ENCODE results near the gene GSDME.
"Not testable (repeated sequence)": the region's sequence is repeated elsewhere in the genome, so short reads cannot be mapped to it uniquely, and the experiment has no call there.

GSDME gene

DNA sequence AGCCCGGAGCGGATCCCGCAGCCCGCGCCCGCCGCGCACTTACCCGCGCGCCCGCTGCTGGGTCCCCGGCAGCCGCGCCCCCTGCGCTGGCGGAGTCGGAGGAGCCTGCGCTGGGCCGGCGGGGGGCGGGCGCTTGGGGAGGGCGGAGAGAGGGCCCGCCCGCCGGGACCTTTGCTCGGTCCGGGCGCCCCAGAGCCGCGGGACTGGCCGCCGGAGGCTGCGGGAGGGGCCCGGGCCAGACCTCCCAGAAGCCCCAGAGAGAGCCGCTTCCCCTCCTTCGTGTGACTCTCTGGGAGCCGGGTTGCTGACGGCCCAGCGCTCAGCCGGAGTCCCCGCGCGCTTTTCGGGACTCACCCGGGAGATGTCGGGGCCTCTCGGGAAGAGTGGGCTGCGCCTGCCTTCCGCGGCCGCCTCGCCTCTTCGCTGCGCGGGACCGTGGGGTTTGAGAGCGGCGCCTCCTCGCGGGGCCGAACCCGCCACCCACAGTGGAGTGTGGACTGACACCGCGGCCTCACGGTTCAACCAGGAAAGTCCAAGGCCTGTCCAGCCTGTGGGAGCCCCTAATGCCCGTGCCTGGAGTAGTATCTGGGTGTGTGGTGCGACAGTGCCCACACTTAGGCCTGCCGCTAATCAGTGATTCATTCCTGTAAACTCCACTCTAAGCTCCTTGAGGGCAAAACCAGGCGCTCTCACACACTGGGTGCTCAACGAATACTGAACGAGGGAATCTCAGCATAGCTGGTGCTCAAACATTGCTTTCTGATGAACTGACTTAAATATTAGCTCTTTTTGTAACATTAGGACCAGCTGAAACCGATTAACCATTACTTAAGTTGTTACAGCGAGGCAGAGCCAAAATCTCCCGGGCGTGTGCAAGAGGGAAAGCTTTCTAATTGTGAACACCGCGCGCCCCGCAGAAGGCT lies at the start of gene GSDME:
Gene GSDME, minus strand, starts transcription at position 112 of the 923 bp plus-strand sequence. CDS start 7,690 bp downstream, outside the sequence.
- Histone ChIP-seq H3K9me3 (ENCODE audit: low read depth, low read length) (no peaks in the 10 kb centered on the region), H3K36me3 (ENCODE audit: insufficient read depth, low read length) (no peaks in the 10 kb centered on the region), H3K27ac (no peak within 1 kb of the TSS), H3K4me3 (peak within 1 kb of the TSS; percentile 87), H3K9ac (ENCODE audit: insufficient read length) (peak within 1 kb of the TSS; percentile 53)
- no peak for DNase-seq (ENCODE audit: low read depth, low spot score)
- TF ChIP-seq EZH2 (IDR thresholded peaks at IDR 0.05) (no peak), FOXP2 (optimal IDR thresholded peaks at IDR 0.05; ENCODE audit: control extremely low read depth, extremely low read length, insufficient read depth) (no peak)

DNA sequence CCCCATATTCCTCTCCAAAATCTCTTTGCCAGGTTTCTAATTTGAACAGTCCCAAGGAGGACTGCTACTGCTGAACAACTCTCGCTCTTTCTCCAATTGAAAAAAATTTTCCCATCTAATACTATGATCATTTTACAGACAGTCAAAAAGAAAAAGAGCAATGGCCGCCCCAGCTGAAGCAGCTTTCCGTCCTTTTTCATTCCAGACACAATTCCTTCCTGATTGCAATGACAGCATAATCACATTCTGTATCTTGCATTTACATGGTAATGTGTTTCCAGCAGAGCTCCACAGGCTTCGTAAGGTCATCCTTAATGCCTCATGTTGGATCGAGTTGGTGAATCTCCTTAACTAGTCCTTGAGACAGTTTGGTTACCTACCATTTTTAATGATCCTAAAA lies 45.0 kb upstream of the GSDME start:
- no peak for TF ChIP-seq FOXP2 (optimal IDR thresholded peaks at IDR 0.05; ENCODE audit: control extremely low read depth, extremely low read length, insufficient read depth)
- no peak for DNase-seq (ENCODE audit: low read depth, low spot score)
- H3K9ac ChIP-seq (ENCODE audit: insufficient read length) = no peak overlapping the region
- H3K9me3 ChIP-seq (ENCODE audit: low read depth, low read length) = no peaks in the 10 kb centered on the region
- H3K4me3 ChIP-seq = no peak overlapping the region
- H3K27ac ChIP-seq = no peak overlapping the region
- peaks cover 25% of the 10 kb centered on the region for H3K36me3 ChIP-seq (ENCODE audit: insufficient read depth, low read length)

DNA sequence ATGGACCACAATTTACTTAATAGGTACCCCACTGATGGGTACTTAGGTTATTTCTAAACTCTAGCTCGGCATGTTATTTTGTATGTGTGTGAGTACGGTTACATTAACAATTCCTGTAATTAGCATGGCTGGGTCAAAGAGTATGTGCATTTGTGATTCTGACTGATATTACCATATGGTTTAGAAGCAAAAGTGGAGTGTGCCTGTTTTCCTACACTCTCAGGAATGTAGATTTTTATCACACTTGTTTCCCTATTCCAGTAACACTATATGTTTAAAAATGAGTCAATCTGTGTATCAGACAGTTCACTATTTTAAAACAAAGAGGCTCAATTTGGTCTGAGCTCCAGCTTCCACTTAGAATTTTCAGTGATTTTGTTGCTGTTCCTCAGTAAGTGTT lies 44.6 kb upstream of the GSDME start:
- H3K9ac ChIP-seq (ENCODE audit: insufficient read length) = no peak overlapping the region
- no peak for DNase-seq (ENCODE audit: low read depth, low spot score)
- H3K27ac ChIP-seq = no peak overlapping the region
- TF ChIP-seq EZH2 (IDR thresholded peaks at IDR 0.05) (no peak), POLR2AphosphoS5 (IDR thresholded peaks at IDR 0.05; ENCODE audit: borderline replicate concordance, low read depth, low read length) (no peak), FOXP2 (optimal IDR thresholded peaks at IDR 0.05; ENCODE audit: control extremely low read depth, extremely low read length, insufficient read depth) (no peak)
- H3K4me3 ChIP-seq = no peak overlapping the region
- H3K36me3 ChIP-seq (ENCODE audit: insufficient read depth, low read length) = peaks cover 25% of the 10 kb centered on the region
- H3K9me3 ChIP-seq (ENCODE audit: low read depth, low read length) = no peaks in the 10 kb centered on the region

DNA sequence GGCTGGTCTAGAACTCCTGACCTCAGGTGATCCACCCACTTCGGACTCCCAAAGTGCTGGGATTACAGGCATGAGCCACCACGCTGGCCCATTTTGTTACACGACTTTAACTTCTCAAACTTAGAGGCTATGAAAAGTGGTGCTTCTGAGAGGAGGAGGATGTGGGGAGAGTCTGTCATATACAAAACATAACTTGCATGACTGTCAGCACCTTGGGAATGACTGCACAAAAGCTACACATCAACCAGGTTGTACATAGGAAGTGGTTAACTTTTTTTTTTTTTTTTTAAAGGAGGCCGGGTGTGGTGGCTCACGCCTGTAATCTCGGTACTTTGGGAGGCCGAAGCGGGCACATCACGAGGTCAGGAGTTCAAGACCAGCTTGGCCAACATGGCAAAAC lies 43.4 kb upstream of the GSDME start:
- Histone ChIP-seq H3K9ac (ENCODE audit: insufficient read length) (no peak overlapping the region), H3K9me3 (ENCODE audit: low read depth, low read length) (no peaks in the 10 kb centered on the region), H3K4me3 (no peak overlapping the region), H3K36me3 (ENCODE audit: insufficient read depth, low read length) (peaks cover 25% of the 10 kb centered on the region), H3K27ac (no peak overlapping the region)
- DNase-seq (ENCODE audit: low read depth, low spot score) = no peak
- TF ChIP-seq EZH2 (IDR thresholded peaks at IDR 0.05) = no peak
- no peak for TF ChIP-seq POLR2AphosphoS5 (IDR thresholded peaks at IDR 0.05; ENCODE audit: borderline replicate concordance, low read depth, low read length)
- no peak for TF ChIP-seq FOXP2 (optimal IDR thresholded peaks at IDR 0.05; ENCODE audit: control extremely low read depth, extremely low read length, insufficient read depth)

DNA sequence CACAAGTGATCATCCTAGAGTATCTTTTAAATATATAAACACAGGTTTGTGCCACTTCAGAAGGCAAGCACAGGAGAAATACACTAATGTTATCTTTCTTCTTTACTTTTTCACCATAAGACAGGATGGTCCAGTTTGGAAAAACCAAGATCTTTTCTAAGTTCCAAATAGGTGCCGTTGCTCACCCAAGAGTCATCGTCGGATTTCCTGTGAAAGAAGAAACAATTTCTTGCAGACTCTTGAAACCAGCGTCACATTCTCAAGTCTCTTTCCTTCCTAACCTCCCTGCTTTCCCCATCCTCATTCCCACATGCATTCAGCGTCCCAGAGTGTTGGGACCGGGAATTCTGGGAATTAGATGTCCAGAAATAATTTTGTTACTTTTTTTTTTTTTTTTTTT lies 42.8 kb upstream of the GSDME start:
- TF ChIP-seq POLR2AphosphoS5 (IDR thresholded peaks at IDR 0.05; ENCODE audit: borderline replicate concordance, low read depth, low read length) (no peak), EZH2 (IDR thresholded peaks at IDR 0.05) (no peak), FOXP2 (optimal IDR thresholded peaks at IDR 0.05; ENCODE audit: control extremely low read depth, extremely low read length, insufficient read depth) (no peak)

DNA sequence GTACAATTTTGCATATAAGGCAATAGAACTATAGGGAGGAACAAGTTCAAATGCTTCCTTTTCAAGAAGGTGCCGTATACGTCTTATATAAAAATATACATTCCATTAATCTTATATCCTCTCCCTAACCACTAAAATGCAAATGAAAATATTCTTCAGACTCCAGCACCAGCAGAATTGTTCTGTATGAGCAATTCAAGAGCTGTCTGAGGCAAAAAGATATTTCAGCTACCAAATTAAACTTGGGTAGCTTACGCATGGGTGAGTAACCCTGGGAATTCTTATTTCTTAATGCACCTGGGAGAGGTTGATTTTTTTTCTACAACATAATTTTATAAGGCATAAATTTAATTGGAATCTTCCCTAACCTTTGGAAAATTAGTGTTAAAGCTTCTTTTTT lies 42.2 kb upstream of the GSDME start:
- Histone ChIP-seq H3K9me3 (ENCODE audit: low read depth, low read length) (no peaks in the 10 kb centered on the region), H3K9ac (ENCODE audit: insufficient read length) (no peak overlapping the region), H3K36me3 (ENCODE audit: insufficient read depth, low read length) (peaks cover 25% of the 10 kb centered on the region), H3K4me3 (no peak overlapping the region), H3K27ac (no peak overlapping the region)
- TF ChIP-seq FOXP2 (optimal IDR thresholded peaks at IDR 0.05; ENCODE audit: control extremely low read depth, extremely low read length, insufficient read depth) = no peak
- TF ChIP-seq POLR2AphosphoS5 (IDR thresholded peaks at IDR 0.05; ENCODE audit: borderline replicate concordance, low read depth, low read length) = no peak
- no peak for TF ChIP-seq EZH2 (IDR thresholded peaks at IDR 0.05)
- DNase-seq (ENCODE audit: low read depth, low spot score) = no peak

More for the DNA sequence above, 42.8 kb upstream of the GSDME start:
- Histone ChIP-seq H3K9ac (ENCODE audit: insufficient read length) (no peak overlapping the region), H3K36me3 (ENCODE audit: insufficient read depth, low read length) (peaks cover 25% of the 10 kb centered on the region), H3K9me3 (ENCODE audit: low read depth, low read length) (no peaks in the 10 kb centered on the region), H3K4me3 (no peak overlapping the region), H3K27ac (no peak overlapping the region)
- DNase-seq (ENCODE audit: low read depth, low spot score) = no peak

DNA sequence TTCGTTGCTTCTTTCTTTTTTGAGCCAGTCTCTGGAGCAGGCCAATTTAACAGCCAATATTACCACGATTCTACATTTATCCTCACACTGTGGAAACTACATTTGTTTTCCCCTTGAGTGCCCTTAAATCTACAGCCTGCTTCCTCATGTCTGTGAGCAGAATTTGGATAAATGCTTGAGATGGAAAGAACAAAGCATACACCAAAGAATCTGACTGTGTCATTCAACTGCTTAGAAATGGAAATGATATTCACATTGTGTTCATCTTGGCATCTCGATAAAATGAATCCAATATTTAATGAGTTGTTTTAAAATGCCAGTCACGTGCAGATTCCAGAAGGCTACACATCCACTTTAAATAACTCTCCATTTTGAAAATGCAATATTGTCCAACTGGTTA lies 41.0 kb upstream of the GSDME start:
- no peak for TF ChIP-seq FOXP2 (optimal IDR thresholded peaks at IDR 0.05; ENCODE audit: control extremely low read depth, extremely low read length, insufficient read depth)
- TF ChIP-seq POLR2AphosphoS5 (IDR thresholded peaks at IDR 0.05; ENCODE audit: borderline replicate concordance, low read depth, low read length) = no peak
- peaks cover 16% of the 10 kb centered on the region for H3K36me3 ChIP-seq (ENCODE audit: insufficient read depth, low read length)
- H3K9ac ChIP-seq (ENCODE audit: insufficient read length) = no peak overlapping the region
- H3K27ac ChIP-seq = no peak overlapping the region
- no peak for DNase-seq (ENCODE audit: low read depth, low spot score)
- H3K4me3 ChIP-seq = no peak overlapping the region
- no peaks in the 10 kb centered on the region for H3K9me3 ChIP-seq (ENCODE audit: low read depth, low read length)

DNA sequence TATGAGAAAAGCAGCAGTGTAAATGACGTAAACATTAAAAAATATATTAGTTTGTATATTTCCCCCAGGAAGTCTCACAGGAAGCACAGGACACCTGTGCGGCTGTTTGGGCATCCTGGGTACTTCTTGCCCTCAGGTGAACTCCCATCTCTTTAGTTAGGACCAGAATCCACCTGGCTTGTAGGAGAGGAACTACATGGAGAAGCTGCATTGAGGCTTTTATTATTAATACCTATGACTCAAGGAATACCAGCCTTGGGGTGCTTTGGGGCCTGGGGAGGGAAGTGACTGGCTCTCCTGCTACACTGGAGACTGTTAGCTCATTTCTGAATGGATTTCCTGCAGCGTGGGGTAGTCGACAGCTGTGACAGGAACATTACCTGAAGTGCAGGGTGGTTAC lies 40.0 kb upstream of the GSDME start:
- TF ChIP-seq EZH2 (IDR thresholded peaks at IDR 0.05) = no peak
- H3K9me3 ChIP-seq (ENCODE audit: low read depth, low read length) = no peaks in the 10 kb centered on the region
- no peak for DNase-seq (ENCODE audit: low read depth, low spot score)
- H3K27ac ChIP-seq = no peak overlapping the region
- peaks cover 7% of the 10 kb centered on the region for H3K36me3 ChIP-seq (ENCODE audit: insufficient read depth, low read length)
- no peak overlapping the region for H3K9ac ChIP-seq (ENCODE audit: insufficient read length)
- H3K4me3 ChIP-seq = no peak overlapping the region

DNA sequence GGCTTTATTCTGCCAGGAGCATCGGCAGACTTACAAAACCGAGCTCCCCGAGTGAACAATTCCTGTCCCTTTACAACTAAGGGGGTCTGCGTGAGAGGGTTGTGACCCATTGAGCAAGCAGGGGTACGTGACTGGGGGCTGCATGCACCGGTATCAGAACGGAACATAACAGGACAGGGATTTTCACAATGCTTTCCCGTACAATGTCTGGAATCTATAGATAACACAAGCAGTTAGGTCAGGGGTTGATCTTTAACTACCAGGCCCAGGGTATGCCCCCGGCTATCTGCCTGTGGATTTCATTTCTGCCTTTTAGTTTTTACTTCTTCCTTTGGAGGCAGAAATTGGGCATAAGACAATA lies 38.1 kb upstream of the GSDME start:
- Histone ChIP-seq H3K9me3 (ENCODE audit: low read depth, low read length) (no peaks in the 10 kb centered on the region), H3K27ac (no peak overlapping the region), H3K36me3 (ENCODE audit: insufficient read depth, low read length) (no peaks in the 10 kb centered on the region), H3K4me3 (no peak overlapping the region), H3K9ac (ENCODE audit: insufficient read length) (no peak overlapping the region)
- TF ChIP-seq EZH2 (IDR thresholded peaks at IDR 0.05) (no peak), FOXP2 (optimal IDR thresholded peaks at IDR 0.05; ENCODE audit: control extremely low read depth, extremely low read length, insufficient read depth) (no peak), POLR2AphosphoS5 (IDR thresholded peaks at IDR 0.05; ENCODE audit: borderline replicate concordance, low read depth, low read length) (no peak)
- no peak for DNase-seq (ENCODE audit: low read depth, low spot score)

DNA sequence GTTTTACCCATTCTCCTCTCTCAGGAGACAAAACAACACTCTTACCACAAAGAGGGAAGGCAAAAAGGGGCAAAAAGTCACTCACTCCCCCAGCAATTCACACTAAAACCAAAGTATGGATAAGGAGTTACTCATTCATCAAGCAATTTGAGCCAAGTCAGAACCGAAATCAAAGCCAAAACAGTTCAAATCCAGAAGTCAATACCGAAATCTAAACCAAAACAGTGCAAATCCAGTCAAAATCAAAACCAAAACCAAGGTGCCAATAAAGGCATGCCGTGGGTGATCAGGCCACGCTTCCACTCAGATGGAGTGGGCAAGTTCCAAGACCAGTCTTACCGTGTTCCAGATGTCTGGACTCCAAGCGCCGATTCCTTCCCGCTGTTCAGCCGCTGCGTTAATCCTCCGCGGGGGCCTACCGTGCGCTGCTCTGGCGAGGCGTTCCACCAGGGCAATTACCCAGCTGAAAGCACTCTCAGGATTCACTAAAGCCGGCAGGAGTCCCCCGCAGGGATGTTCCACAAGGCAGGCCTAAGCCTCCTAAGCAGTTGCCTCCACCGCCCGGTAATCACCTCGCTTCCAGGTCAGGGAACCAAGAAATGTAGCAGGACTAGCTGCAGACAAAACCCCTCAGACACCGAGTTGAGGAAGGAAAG lies 37.6 kb upstream of the GSDME start:
- H3K27ac ChIP-seq; H3K9ac ChIP-seq (ENCODE audit: insufficient read length); H3K36me3 ChIP-seq (ENCODE audit: insufficient read depth, low read length); H3K4me3 ChIP-seq; H3K9me3 ChIP-seq (ENCODE audit: low read depth, low read length); DNase-seq (ENCODE audit: low read depth, low spot score): not testable (repeated sequence)

Measured in SK-N-MC (cell line).